Panc1 (cell line): Measurements from ENCODE around the gene ZC3HAV1.

Experiments used
- POLR2AphosphoS5 ChIP-seq: IDR thresholded peaks from 2 replicates; pipeline ENCODE4 v1.6.1; 2012; ENCODE audit warnings: mild to moderate bottlenecking, low read depth, low read length, moderate library complexity
- SIN3A ChIP-seq: IDR thresholded peaks from 2 replicates; pipeline ENCODE4 v1.6.1; 2012; ENCODE audit warnings: low read depth, mild to moderate bottlenecking, low read length, moderate library complexity, borderline replicate concordance; ENCODE audit not compliant: insufficient read depth
- TCF7L2 ChIP-seq: IDR thresholded peaks from 2 replicates; pipeline ENCODE4 v1.6.1; 2011; ENCODE audit warnings: mild to moderate bottlenecking, low read depth, low read length, inconsistent platforms
- TF ChIP-seq, protein P1 (sequence below): fragments of 450-650 bp; IDR thresholded peaks from 2 replicates; pipeline ENCODE4 v1.5.1; 2017; ENCODE audit warnings: mild to moderate bottlenecking
- TF ChIP-seq, protein P2 (sequence below), 2 experiments: IDR thresholded peaks; 2 replicates each; pipeline ENCODE4 v1.6.1; 2011 to 2012; ENCODE audit warnings: low read depth in 2 of 2, control low read depth in 1 of 2, low read length in 1 of 2, mild to moderate bottlenecking in 1 of 2, moderate library complexity in 1 of 2; ENCODE audit not compliant: insufficient read depth in 1 of 2

DNA sequence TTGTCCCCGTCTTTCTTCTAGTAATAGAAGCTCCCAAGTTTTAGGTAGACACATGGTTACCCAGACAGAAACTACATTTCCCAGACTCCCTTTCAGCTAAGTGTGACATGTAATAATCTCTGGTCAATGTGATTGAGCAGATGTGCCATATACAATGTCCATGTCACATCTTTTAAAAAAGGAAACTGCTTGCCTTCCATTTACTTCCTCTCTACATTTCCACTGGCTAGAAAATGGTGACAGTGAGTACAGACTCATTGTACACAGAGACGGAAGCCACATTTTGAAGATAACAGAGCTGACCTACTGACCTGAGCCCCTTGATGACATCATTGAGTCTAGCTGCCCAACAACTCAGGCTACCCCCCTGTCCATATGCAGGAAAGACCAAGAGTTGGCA lies 21.3 kb downstream of the ZC3HAV1 start:
- TF ChIP-seq, protein P1, sequence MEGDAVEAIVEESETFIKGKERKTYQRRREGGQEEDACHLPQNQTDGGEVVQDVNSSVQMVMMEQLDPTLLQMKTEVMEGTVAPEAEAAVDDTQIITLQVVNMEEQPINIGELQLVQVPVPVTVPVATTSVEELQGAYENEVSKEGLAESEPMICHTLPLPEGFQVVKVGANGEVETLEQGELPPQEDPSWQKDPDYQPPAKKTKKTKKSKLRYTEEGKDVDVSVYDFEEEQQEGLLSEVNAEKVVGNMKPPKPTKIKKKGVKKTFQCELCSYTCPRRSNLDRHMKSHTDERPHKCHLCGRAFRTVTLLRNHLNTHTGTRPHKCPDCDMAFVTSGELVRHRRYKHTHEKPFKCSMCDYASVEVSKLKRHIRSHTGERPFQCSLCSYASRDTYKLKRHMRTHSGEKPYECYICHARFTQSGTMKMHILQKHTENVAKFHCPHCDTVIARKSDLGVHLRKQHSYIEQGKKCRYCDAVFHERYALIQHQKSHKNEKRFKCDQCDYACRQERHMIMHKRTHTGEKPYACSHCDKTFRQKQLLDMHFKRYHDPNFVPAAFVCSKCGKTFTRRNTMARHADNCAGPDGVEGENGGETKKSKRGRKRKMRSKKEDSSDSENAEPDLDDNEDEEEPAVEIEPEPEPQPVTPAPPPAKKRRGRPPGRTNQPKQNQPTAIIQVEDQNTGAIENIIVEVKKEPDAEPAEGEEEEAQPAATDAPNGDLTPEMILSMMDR, result no peak
- TF ChIP-seq SIN3A (no peak), TCF7L2 (no peak), POLR2AphosphoS5 (no peak)
- TF ChIP-seq, protein P2, sequence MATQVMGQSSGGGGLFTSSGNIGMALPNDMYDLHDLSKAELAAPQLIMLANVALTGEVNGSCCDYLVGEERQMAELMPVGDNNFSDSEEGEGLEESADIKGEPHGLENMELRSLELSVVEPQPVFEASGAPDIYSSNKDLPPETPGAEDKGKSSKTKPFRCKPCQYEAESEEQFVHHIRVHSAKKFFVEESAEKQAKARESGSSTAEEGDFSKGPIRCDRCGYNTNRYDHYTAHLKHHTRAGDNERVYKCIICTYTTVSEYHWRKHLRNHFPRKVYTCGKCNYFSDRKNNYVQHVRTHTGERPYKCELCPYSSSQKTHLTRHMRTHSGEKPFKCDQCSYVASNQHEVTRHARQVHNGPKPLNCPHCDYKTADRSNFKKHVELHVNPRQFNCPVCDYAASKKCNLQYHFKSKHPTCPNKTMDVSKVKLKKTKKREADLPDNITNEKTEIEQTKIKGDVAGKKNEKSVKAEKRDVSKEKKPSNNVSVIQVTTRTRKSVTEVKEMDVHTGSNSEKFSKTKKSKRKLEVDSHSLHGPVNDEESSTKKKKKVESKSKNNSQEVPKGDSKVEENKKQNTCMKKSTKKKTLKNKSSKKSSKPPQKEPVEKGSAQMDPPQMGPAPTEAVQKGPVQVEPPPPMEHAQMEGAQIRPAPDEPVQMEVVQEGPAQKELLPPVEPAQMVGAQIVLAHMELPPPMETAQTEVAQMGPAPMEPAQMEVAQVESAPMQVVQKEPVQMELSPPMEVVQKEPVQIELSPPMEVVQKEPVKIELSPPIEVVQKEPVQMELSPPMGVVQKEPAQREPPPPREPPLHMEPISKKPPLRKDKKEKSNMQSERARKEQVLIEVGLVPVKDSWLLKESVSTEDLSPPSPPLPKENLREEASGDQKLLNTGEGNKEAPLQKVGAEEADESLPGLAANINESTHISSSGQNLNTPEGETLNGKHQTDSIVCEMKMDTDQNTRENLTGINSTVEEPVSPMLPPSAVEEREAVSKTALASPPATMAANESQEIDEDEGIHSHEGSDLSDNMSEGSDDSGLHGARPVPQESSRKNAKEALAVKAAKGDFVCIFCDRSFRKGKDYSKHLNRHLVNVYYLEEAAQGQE (IDR thresholded peaks at IDR 0.05; ENCODE audit: insufficient read depth in 1 of 2, low read depth in 2 of 2, low read length in 1 of 2), result no peak
